Smooth muscle cell (in vitro differentiated cells): Measurements from ENCODE around the gene UNG. TPM values are rescaled to one million over a fixed set of nuclear protein-coding genes. Genes with fewer than 3 reads are reported as not detected.

Experiments
- DNase-seq: peaks from one replicate; lab custom pipeline; 2025; ENCODE audit not compliant: unreplicated experiment; lab: John Stamatoyannopoulos, UW
- H2AFZ ChIP-seq: fragments of 200-600 bp; sonication (generic); 2 replicates; pipeline ENCODE4 v1.6.0; 2016; ENCODE audit warnings: antibody characterized with exemption, low read depth, mild to moderate bottlenecking
- H3F3A ChIP-seq: fragments of 200-600 bp; sonication (generic); 2 replicates; pipeline ENCODE4 v1.6.0; 2017; ENCODE audit warnings: antibody characterized with exemption, low read depth
- H3K27ac ChIP-seq: fragments of 200-600 bp; sonication (generic); 2 replicates; pipeline ENCODE4 v1.5.1; 2016; ENCODE audit warnings: low read depth, mild to moderate bottlenecking
- H3K27me3 ChIP-seq: fragments of 200-600 bp; sonication (generic); 2 replicates; pipeline ENCODE4 v1.6.1; 2016; ENCODE audit warnings: low read depth, mild to moderate bottlenecking
- H3K36me3 ChIP-seq: fragments of 200-600 bp; sonication (generic); 2 replicates; pipeline ENCODE4 v1.5.1; 2016; ENCODE audit warnings: low read depth
- H3K4me1 ChIP-seq: fragments of 200-600 bp; sonication (generic); 2 replicates; pipeline ENCODE4 v1.5.1; 2016; ENCODE audit warnings: low read depth
- H3K4me2 ChIP-seq: fragments of 200-600 bp; sonication (generic); 2 replicates; pipeline ENCODE4 v1.6.0; 2016; ENCODE audit warnings: mild to moderate bottlenecking
- H3K4me3 ChIP-seq: fragments of 200-600 bp; sonication (generic); 2 replicates; pipeline ENCODE4 v1.5.1; 2016; ENCODE audit warnings: mild to moderate bottlenecking
- H3K79me2 ChIP-seq: fragments of 200-600 bp; sonication (generic); 2 replicates; pipeline ENCODE4 v1.6.0; 2016; ENCODE audit warnings: low read depth, mild to moderate bottlenecking
- H3K9ac ChIP-seq: fragments of 200-600 bp; sonication (generic); 2 replicates; pipeline ENCODE4 v1.6.0; 2016; ENCODE audit warnings: low read depth
- H3K9me3 ChIP-seq: fragments of 200-600 bp; sonication (generic); replicated peaks from 2 replicates; pipeline ENCODE4 v1.5.1; 2016; ENCODE audit warnings: low read depth
- H4K20me1 ChIP-seq: fragments of 200-600 bp; sonication (generic); 2 replicates; pipeline ENCODE4 v1.6.0; 2016; ENCODE audit warnings: low read depth
- CTCF ChIP-seq: fragments of 200-600 bp; sonication (generic); IDR thresholded peaks from 2 replicates; pipeline ENCODE4 v1.5.1; 2017; ENCODE audit warnings: borderline replicate concordance, mild to moderate bottlenecking, antibody characterized with exemption; ENCODE audit not compliant: insufficient read depth, poor library complexity, severe bottlenecking
- WGBS: methylation state at CpG from one replicate; pipeline ENCODE4 v1.1.7; 2016; ENCODE audit warnings: low lambda C conversion rate; 5-methylcytosine and 5-hydroxymethylcytosine counted together
- polyA plus RNA-seq: library from polyadenylated mRNA; unstranded; fragments of >200 nt; fragmentation: Nextera tagmentation; extraction: Ambion mirVana; gene quantifications from 2 replicates; pipeline ENCODE4 v1.2.1, GENCODE V29; 2016
- total RNA-seq: library from RNA; depleted of rRNA; stranded (reverse); fragments of >200 nt; gene quantifications from 2 replicates; pipeline ENCODE4 v1.2.3, GENCODE V29; 2014

UNG gene
- total and polyA plus RNA-seq, 2 experiments from 2014 or later = 17.1 to 22.8 TPM

GRCh38 chr12:109065154-109065852 is 32.1 kb upstream of the UNG start:
- Histone ChIP-seq H2AFZ (no peak overlapping the region), H4K20me1 (no peaks in the 10 kb centered on the region), H3K27me3 (no peaks in the 10 kb centered on the region), H3K9me3 (no peaks in the 10 kb centered on the region), H3K4me3 (no peak overlapping the region), H3K79me2 (no peaks in the 10 kb centered on the region), H3K27ac (no peak overlapping the region), H3K9ac (no peak overlapping the region), H3K4me2 (no peak overlapping the region), H3K4me1 (peaks cover under 1% of the 10 kb centered on the region), H3K36me3 (peaks cover 15% of the 10 kb centered on the region), H3F3A (no peaks in the 10 kb centered on the region)
- DNase-seq = no peak
- WGBS = 90% methylated on average over 5 of the region's 5 CpGs
- no peak for TF ChIP-seq CTCF

- no peak overlapping the region for H3K9ac ChIP-seq
- no peaks in the 10 kb centered on the region for H3K79me2 ChIP-seq
- no peaks in the 10 kb centered on the region for H3K9me3 ChIP-seq
- 92% methylated on average over 1 of the region's 1 CpG for WGBS
- no peaks in the 10 kb centered on the region for H3K27me3 ChIP-seq
- no peak for DNase-seq
- H3K4me1 ChIP-seq = peaks cover 5% of the 10 kb centered on the region
- H4K20me1 ChIP-seq = no peaks in the 10 kb centered on the region
- no peak for TF ChIP-seq CTCF
- peaks cover 15% of the 10 kb centered on the region for H3K36me3 ChIP-seq
- no peak overlapping the region for H3K4me3 ChIP-seq
- no peak overlapping the region for H3K4me2 ChIP-seq
- H3F3A ChIP-seq = no peaks in the 10 kb centered on the region
- no peak overlapping the region for H2AFZ ChIP-seq
- H3K27ac ChIP-seq = no peak overlapping the region
These were observed 31.6 kb upstream of the UNG start for GRCh38 chr12:109065853-109066193.

GRCh38 chr12:109069307-109070271 is 27.8 kb upstream of the UNG start:
- H3K27me3 ChIP-seq = no peaks in the 10 kb centered on the region
- WGBS = 73% methylated on average over 17 of the region's 17 CpGs
- peaks cover 32% of the 10 kb centered on the region for H3K36me3 ChIP-seq
- no peak for TF ChIP-seq CTCF
- no peaks in the 10 kb centered on the region for H3K79me2 ChIP-seq
- H3K9ac ChIP-seq = no peak overlapping the region
- H3K27ac ChIP-seq = no peak overlapping the region
- H3K4me2 ChIP-seq = no peak overlapping the region
- no peak for DNase-seq
- no peak overlapping the region for H2AFZ ChIP-seq
- H3F3A ChIP-seq = no peaks in the 10 kb centered on the region
- H3K4me1 ChIP-seq = peaks cover 5% of the 10 kb centered on the region
- H4K20me1 ChIP-seq = no peaks in the 10 kb centered on the region
- no peaks in the 10 kb centered on the region for H3K9me3 ChIP-seq
- H3K4me3 ChIP-seq = no peak overlapping the region
